ENCODE measurements around the gene CYP51A1.

DNA sequence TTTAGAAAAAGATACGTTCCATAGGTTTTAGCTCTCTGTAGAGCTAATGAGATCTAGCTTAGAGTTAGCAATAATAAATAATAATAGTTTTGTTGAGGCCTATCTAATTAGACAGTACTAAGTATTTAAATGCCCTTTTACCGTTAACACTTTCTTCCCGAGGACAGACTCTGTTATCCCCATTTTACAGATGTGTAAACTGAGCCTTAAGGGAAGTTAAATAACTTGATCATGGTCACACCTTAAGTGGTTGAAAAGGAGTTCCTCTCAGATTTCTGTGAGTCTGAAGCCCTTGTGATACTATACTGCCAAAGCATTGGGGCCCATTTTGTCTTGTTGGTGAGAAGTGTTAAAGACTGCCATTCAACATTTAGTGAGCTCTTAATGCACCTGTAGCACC lies 61.6 kb downstream of the CYP51A1 start:
- no peak for TF ChIP-seq POLR2AphosphoS5 (IDR thresholded peaks at IDR 0.05)
- no peak for TF ChIP-seq EP300 (conservative IDR thresholded peaks at IDR 0.05; ENCODE audit: poor library complexity, severe bottlenecking)
- TF ChIP-seq, protein P1, sequence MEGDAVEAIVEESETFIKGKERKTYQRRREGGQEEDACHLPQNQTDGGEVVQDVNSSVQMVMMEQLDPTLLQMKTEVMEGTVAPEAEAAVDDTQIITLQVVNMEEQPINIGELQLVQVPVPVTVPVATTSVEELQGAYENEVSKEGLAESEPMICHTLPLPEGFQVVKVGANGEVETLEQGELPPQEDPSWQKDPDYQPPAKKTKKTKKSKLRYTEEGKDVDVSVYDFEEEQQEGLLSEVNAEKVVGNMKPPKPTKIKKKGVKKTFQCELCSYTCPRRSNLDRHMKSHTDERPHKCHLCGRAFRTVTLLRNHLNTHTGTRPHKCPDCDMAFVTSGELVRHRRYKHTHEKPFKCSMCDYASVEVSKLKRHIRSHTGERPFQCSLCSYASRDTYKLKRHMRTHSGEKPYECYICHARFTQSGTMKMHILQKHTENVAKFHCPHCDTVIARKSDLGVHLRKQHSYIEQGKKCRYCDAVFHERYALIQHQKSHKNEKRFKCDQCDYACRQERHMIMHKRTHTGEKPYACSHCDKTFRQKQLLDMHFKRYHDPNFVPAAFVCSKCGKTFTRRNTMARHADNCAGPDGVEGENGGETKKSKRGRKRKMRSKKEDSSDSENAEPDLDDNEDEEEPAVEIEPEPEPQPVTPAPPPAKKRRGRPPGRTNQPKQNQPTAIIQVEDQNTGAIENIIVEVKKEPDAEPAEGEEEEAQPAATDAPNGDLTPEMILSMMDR (IDR thresholded peaks at IDR 0.05; ENCODE audit: poor library complexity, severe bottlenecking), result no peak
- TF ChIP-seq, protein P2, sequence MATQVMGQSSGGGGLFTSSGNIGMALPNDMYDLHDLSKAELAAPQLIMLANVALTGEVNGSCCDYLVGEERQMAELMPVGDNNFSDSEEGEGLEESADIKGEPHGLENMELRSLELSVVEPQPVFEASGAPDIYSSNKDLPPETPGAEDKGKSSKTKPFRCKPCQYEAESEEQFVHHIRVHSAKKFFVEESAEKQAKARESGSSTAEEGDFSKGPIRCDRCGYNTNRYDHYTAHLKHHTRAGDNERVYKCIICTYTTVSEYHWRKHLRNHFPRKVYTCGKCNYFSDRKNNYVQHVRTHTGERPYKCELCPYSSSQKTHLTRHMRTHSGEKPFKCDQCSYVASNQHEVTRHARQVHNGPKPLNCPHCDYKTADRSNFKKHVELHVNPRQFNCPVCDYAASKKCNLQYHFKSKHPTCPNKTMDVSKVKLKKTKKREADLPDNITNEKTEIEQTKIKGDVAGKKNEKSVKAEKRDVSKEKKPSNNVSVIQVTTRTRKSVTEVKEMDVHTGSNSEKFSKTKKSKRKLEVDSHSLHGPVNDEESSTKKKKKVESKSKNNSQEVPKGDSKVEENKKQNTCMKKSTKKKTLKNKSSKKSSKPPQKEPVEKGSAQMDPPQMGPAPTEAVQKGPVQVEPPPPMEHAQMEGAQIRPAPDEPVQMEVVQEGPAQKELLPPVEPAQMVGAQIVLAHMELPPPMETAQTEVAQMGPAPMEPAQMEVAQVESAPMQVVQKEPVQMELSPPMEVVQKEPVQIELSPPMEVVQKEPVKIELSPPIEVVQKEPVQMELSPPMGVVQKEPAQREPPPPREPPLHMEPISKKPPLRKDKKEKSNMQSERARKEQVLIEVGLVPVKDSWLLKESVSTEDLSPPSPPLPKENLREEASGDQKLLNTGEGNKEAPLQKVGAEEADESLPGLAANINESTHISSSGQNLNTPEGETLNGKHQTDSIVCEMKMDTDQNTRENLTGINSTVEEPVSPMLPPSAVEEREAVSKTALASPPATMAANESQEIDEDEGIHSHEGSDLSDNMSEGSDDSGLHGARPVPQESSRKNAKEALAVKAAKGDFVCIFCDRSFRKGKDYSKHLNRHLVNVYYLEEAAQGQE (IDR thresholded peaks at IDR 0.05; ENCODE audit: borderline replicate concordance), result no peak
- no peak for TF ChIP-seq RAD21 (conservative IDR thresholded peaks at IDR 0.05)
- TF ChIP-seq EZH2 (IDR thresholded peaks at IDR 0.05; ENCODE audit: borderline replicate concordance, insufficient read depth, low read length, poor library complexity, severe bottlenecking), result no peak

Data from neural cell (in vitro differentiated cells).